GM12873 (cell line): ENCODE data around the gene RPN2.

Experiments
- CTCF ChIP-seq: IDR thresholded peaks from 2 replicates; pipeline ENCODE4 v1.5.1; 2012; ENCODE audit warnings: low read depth, mild to moderate bottlenecking, moderate library complexity, low read length, control low read depth; ENCODE audit not compliant: insufficient read depth; ENCODE audit errors: missing control alignments

Gene RPN2

GRCh38 chr20:37188787-37189186 is 9.7 kb downstream of the RPN2 start:
- TF ChIP-seq CTCF, result no peak

- TF ChIP-seq CTCF, result no peak
Measured at GRCh38 chr20:37189416-37190016, 10.4 kb downstream of the RPN2 start.

GRCh38 chr20:37190354-37191112 is 11.4 kb downstream of the RPN2 start:
- no peak for TF ChIP-seq CTCF

GRCh38 chr20:37192137-37192854 is 13.2 kb downstream of the RPN2 start:
- peak; percentile 99 for TF ChIP-seq CTCF

- TF ChIP-seq CTCF, result no peak
Measured at GRCh38 chr20:37193226-37193625, 14.1 kb downstream of the RPN2 start.

GRCh38 chr20:37193821-37194220 is 14.7 kb downstream of the RPN2 start:
- TF ChIP-seq CTCF, result no peak
